A549 (cell line): ENCODE results near the gene CDC42BPB.

Source experiments
- CHD2 ChIP-seq: fragments of 150-350 bp; IDR thresholded peaks from 2 replicates; pipeline ENCODE4 v1.6.1; 2014; ENCODE audit warnings: low read length; ENCODE audit not compliant: partially characterized antibody
- FOXS1 ChIP-seq: fragments of 250-450 bp; sonication (Bioruptor Pico); IDR thresholded peaks from 2 replicates; pipeline ENCODE4 v1.5.0; 2020; ENCODE audit warnings: mild to moderate bottlenecking, moderate library complexity
- SMC3 ChIP-seq: fragments of >200 bp; sonication (Bioruptor Twin); formaldehyde crosslinking; IDR thresholded peaks from 3 replicates; pipeline ENCODE4 v1.6.1; 2018; ENCODE audit warnings: inconsistent platforms
- TF ChIP-seq, protein P1 (sequence below): fragments of >200 bp; sonication (Bioruptor Twin); formaldehyde crosslinking; IDR thresholded peaks from 3 replicates; pipeline ENCODE4 v1.5.1; 2016

DNA sequence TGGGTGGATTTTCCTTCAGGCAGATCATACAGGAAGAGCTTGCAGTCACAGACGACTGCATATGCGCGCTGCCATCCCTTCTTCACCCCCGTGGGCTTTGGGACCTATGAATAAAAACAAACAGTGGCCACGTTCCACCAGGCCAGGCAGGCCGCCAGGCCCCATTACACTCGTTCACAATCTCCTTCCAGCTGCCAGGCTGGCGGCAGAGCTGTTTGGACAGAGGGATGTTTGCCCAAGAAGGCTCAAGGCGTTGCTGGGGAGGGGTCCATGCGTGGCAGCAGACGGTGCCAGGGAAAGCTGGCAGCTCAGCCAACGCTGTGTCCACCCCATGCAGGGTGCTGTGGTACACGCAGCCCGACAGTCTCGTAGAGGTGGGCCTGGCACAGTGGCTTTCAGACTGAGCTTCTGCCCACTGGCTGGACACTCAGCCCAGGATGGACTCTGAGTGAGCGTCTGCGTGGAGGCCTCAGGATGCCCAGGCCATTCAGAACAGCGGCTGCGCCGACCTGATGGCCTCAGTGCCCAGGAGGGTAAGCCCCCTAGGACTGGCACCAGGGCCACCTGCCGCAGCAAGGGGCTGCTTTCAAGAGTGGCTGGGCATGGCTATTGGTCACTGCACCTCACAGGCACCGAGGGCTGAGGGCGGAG, 107.4 kb downstream of the CDC42BPB start:
- TF ChIP-seq FOXS1 (no peak), SMC3 (no peak), CHD2 (no peak)
- TF ChIP-seq, protein P1, sequence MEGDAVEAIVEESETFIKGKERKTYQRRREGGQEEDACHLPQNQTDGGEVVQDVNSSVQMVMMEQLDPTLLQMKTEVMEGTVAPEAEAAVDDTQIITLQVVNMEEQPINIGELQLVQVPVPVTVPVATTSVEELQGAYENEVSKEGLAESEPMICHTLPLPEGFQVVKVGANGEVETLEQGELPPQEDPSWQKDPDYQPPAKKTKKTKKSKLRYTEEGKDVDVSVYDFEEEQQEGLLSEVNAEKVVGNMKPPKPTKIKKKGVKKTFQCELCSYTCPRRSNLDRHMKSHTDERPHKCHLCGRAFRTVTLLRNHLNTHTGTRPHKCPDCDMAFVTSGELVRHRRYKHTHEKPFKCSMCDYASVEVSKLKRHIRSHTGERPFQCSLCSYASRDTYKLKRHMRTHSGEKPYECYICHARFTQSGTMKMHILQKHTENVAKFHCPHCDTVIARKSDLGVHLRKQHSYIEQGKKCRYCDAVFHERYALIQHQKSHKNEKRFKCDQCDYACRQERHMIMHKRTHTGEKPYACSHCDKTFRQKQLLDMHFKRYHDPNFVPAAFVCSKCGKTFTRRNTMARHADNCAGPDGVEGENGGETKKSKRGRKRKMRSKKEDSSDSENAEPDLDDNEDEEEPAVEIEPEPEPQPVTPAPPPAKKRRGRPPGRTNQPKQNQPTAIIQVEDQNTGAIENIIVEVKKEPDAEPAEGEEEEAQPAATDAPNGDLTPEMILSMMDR: no peak
